ENCODE data around the gene SBF2. TPM values are rescaled to one million over a fixed set of nuclear protein-coding genes. Genes with fewer than 3 reads are reported as not detected.
A peak's percentile ranks its signal among the peaks of the same experiment; 100 is the strongest.
"Not testable (repeated sequence)": the region's sequence is repeated elsewhere in the genome, so short reads cannot be mapped to it uniquely, and the experiment has no call there.

Gene SBF2
- total RNA-seq, 1 donor from 2014 or later = 23.7 TPM

- DNase-seq (ENCODE audit: low read depth) = no peak
Measured at GRCh38 chr11:10023212-10023611, 270.8 kb downstream of the SBF2 start.

DNA sequence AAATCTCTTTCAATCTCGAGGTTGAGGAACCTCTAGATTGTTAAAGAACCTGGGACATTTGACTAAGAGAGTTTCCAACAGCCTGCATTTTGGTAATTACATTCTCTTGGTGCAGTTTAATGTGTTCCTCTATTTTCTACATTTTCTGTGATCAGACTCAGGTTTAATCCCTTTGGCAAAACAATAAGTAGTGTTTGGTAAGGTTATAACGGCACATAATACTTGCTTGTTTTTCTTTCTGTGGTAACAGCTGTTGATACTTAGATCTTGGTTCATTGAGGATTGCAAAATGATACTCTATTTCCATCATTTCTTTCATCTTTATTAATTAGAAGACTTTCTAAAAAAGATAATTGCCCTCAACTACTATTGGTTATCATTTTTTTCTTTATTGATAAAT, 271.3 kb downstream of the SBF2 start:
- peak; percentile 42 for DNase-seq (ENCODE audit: low read depth)

- no peak for DNase-seq (ENCODE audit: low read depth)
Measured at GRCh38 chr11:10021563-10021962, 272.5 kb downstream of the SBF2 start.

DNA sequence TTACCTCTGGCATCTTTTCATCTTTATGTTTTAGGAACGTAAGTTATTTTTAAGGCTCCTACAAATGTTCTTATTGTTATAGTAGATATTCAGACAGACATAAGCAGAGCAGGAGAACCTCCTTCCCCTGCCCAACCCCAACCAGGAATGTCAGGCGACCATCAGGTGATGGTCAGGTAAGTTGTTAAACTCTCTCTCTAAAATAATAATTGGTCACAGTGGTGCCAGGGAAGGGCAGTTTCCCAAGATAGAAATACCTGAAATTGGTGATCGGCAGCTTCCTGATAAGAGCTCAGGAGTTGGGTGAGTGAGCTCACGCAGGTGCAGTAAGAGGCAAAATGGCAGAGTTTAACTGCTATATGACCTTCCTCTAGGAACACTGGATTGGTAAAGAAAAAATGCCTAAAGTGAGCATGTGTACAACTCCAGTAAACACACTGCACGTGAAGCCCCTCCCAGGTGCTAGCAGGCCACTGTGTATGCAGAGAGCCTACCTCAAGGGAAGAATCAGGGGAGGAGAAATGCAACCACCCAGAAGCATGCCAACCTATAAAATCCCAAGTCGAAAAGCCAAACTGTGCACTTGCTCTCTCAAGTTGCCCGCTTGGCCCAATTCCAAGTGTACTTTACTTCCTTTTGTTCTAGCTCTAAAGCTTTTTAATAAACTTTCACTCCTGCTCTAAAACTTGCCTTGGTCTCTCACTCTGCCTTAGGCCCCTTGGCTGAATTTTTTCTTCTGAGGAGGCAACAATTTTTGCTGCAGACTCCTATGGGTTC, 273.9 kb downstream of the SBF2 start:
- DNase-seq (ENCODE audit: low read depth) = no peak

- DNase-seq (ENCODE audit: low read depth) = no peak
Measured at GRCh38 chr11:10017911-10018310, 276.1 kb downstream of the SBF2 start.

DNA sequence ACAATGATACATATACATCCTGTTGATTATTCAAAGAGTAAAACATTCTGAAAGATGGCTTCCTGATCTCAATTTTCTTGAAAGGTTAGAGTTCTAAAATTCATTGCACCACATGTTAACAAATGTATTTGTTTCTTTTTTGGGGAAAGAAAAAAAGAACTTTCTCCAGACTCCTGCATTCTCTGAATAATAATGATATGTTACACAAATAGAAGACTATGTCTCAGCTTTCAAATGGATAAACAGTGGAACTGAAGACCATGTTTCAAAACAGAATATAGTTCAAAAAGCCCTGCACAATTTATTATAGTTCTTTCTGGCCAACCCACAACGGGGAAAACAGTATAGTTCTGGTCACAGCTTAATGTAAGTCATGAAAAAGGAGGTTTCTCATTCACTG, 277.0 kb downstream of the SBF2 start:
- DNase-seq (ENCODE audit: low read depth) = no peak

GRCh38 chr11:10012068-10012467, 282.0 kb downstream of the SBF2 start:
- no peak for DNase-seq (ENCODE audit: low read depth)

GRCh38 chr11:10005955-10006525, 288.0 kb downstream of the SBF2 start:
- no peak for DNase-seq (ENCODE audit: low read depth)

DNA sequence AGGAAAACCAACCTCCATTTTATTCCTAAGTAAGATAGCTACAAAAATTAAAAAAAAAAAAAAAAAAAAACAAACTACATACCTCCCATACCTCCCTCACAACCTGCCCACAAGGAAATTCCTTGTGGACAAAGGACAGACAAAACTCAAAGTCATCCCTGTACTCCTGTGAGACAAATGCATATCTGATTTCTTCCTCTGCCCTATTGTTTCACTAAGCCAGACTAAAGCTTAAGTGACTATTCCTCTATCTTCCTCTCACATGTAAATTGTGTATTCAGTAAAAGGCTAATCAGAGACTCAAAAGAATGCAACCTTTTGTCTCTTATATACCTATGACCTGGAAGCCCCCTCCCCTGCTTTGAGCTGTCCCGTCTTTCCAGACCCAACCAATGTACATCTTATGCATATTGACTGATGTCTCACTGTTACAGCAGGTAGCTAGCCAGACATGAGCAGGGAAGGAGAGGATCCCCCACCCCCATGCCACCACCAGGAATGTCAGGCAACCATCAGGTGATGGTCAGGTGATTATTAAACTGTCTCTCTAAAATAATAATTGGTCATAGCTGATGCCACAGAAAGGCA, 289.4 kb downstream of the SBF2 start:
- DNase-seq (ENCODE audit: low read depth) = no peak

GRCh38 chr11:10002221-10002620, 291.8 kb downstream of the SBF2 start:
- DNase-seq (ENCODE audit: low read depth) = no peak

DNA sequence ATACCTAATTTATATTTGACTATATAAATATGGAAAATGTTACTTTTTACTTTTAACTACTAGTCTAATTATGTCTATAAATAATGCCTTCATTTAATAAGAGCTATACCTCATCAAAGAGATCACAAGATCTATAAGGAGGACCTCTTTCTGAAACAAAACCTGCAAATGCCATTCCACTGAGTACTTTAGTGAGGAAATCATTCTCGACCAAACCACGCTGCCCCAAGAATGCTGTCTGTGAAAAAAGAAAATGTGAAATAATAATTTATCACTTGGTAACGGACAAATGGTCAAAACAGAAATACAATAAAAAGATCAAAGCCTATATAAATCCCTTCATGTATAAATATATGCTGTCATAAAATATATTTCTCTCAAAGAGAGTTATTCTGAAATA, 301.7 kb downstream of the SBF2 start:
- DNase-seq (ENCODE audit: low read depth) = no peak

DNA sequence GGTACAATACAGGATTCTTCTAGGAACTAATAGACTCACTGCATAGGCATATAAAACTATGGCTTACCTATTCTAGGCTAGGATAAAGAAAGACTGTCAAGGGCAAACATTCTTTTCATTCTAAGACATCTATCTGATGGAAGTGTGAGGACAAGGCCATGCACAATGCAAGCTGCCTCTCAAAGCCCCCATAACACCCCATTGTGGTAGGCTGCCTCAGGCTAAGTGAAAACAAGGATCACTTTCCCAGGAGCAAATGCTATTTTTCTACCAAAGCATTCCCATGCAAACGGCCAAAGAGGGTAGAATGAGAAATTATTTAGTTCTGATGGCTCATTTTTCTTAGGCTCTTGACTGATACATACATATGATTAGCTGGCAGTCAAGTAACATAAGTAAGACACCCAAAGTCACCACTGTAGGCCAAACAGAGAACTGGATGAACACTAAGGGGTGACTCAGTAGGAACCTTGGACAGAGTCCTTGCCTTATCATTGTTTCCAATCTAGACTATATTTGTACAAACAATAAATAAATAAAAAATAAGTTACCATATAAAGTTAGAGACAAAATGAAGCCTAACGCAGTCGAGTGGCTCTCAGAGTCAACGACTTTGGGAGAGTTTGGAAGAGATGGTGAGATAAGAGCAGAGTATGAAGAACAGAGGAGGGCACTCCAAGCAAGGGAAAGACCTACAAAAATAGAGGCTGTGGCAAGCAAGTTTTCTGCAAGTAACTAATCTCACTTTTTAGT, 303.6 kb downstream of the SBF2 start:
- DNase-seq (ENCODE audit: low read depth) = peak; percentile 26

GRCh38 chr11:9987303-9987702, 306.7 kb downstream of the SBF2 start:
- DNase-seq (ENCODE audit: low read depth) = not testable (repeated sequence)

DNA sequence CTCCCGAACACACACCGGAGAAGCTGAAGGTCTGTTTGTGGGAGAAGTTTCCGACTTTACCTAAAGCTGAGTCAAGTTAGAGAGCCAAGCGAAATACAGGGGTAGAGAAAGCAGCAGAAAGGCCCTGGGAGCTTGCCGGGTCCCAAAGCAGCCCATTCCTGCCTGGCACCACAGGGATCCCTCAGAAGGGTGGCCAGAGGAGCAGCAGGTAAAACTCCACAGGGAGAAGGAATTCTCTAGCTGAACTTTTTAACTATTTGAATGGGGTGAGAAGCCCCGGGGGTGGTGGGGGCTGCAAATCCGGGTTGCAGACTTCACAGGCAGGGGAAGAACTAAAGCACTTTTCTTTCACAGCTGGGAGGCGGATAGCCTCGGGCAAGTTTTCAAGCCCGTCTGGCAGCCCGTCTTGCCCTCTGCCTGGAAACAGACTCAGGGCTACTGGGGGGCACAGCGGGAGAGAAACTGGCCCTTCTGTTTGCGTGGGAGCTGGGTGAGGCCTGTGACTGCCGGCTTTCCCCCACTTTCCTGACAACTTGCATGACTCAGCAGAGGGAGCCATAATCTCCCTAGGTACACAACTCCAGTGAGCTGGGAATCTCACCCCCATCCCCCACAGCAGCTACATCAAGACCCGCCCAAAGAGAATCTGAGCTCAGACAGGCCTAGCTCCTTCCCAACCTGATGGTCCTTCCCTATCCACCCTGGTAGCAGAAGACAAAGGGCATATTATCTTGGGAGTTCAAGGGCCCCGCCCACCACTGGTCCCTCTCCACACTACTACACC, 311.0 kb downstream of the SBF2 start:
- DNase-seq (ENCODE audit: low read depth) = no peak

DNA sequence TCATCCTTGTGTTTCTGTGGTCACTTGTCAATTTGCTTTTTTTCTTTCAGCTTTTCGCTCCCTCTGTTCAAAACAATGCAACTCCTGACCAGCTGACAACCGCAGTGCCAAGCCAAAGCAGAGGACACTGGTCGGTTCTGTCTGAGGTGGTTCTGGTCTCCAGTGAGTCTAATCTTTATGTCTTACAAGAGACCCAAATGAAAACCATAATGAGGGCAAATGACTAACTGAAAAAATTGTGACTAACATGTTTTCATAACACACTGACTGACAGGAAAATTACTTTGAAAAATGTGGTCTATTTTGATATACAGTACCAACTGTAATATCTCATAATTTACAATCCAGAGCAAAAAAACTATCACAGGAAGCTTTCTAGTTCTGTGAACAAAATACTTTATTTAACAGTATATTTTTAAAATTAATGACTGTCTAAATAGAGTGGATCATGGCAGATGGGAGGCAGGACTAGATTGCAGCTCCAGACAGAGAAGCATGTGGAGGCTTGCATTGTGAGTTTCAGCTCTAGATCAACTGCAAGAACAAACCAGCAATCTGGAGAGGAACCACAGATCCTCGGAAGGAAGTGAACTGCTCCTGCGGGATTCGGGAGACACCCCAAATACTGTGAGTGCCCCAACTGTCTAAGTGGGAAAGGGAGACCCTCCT, 311.8 kb downstream of the SBF2 start:
- DNase-seq (ENCODE audit: low read depth) = peak; percentile 44

GRCh38 chr11:9980931-9981330, 313.1 kb downstream of the SBF2 start:
- DNase-seq (ENCODE audit: low read depth) = no peak

- DNase-seq (ENCODE audit: low read depth) = no peak
Measured at GRCh38 chr11:9977554-9977953, 316.5 kb downstream of the SBF2 start.

- no peak for DNase-seq (ENCODE audit: low read depth)
Measured at GRCh38 chr11:9974375-9974774, 319.6 kb downstream of the SBF2 start.

DNA sequence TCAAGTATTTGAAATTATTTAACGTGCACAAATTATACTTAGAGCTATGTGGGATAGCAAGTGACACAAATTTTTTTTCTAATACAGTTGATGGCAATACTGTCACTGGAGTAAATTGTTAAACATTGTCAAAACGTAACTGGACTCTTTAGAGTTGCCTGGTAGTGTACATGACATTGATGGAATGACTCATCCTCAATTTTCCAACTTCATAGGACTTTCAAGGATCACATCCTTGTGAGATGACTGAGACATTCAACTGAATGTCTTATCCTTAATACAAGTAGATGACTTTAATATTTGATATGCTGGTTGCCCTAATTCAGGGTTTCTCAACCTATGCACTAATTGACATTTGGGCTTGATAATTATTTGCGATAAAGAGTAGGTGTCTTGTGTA, 320.1 kb downstream of the SBF2 start:
- DNase-seq (ENCODE audit: low read depth) = no peak

DNA sequence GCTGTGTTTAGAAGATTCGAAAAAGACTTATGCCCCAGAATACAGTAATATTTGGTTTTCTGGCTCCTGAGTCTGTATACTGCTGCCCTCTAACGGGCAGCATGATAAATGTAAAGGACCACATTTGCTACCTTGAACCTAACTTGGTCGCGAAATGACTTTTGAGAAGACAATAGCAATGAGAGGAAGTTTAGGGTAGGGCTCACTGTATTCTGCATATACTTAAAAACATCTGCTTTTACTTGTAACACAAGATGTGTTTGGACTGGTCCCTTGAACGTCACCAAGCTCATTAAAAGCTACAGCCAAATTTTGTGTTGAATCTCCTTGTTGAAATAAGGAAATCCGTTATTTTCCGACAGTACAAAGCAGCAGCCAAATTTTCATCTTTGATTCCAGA, 321.0 kb downstream of the SBF2 start:
- DNase-seq (ENCODE audit: low read depth) = peak; percentile 63

- DNase-seq (ENCODE audit: low read depth) = no peak
Measured at GRCh38 chr11:9971894-9972293, 322.1 kb downstream of the SBF2 start.

All from myocyte (in vitro differentiated cells).